IPS DF 19.7 (cell line): Measurements from ENCODE around the gene SMURF1.
"Not testable (repeated sequence)": the region's sequence is repeated elsewhere in the genome, so short reads cannot be mapped to it uniquely, and the experiment has no call there.

ENCODE experiments used
- DNase-seq: peaks from one replicate; pipeline ENCODE4 v3.0.0-alpha.2; 2013; ENCODE audit warnings: low read depth, low spot score

SMURF1 gene

GRCh38 chr7:99054781-99055180, 89.1 kb downstream of the SMURF1 start:
- DNase-seq, result no peak

GRCh38 chr7:99050971-99051370, 92.9 kb downstream of the SMURF1 start:
- DNase-seq, result no peak

GRCh38 chr7:99047526-99048077, 96.3 kb downstream of the SMURF1 start:
- DNase-seq, result no peak

DNA sequence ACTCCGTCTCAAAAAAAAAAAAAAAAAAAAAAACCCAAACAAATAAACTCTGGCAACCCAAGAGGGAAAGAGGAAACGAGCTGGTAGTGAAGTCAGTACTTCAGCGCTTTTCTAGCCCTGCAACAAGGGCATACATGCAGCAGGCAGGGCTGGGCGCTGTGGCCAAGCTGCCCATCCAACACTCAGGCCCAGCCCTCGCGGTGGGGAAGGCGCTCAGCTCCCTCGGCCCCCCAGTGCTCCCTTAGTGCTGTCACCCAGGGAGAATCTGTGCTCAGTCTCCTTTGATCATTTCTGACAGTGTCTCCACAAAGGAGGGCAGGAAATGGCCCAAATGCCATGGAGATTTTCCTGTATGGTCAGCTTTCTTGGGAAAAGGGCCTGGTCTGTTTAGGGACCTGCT, 97.2 kb downstream of the SMURF1 start:
- no peak for DNase-seq

- not testable (repeated sequence) for DNase-seq
These were observed 97.6 kb downstream of the SMURF1 start for GRCh38 chr7:99046262-99046661.

DNA sequence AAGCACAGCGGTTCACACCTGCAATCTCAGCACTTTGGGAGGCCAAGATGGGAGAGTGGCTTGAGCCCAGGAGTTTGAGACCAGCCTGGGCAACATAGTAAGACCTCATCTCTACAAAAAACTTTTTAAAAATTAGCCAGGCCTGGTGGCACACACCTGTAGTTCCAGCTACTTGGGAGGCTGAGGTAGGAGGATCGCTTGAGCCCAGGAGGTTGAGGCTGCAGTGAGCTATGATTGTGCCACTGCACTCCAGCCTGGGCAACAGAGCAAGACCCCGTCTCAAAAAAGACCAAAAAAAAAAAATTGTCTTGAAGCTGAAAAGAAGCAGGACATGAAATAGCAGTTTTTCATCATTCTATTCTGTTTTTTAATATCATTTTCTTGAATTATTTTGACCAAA, 99.0 kb downstream of the SMURF1 start:
- not testable (repeated sequence) for DNase-seq

DNA sequence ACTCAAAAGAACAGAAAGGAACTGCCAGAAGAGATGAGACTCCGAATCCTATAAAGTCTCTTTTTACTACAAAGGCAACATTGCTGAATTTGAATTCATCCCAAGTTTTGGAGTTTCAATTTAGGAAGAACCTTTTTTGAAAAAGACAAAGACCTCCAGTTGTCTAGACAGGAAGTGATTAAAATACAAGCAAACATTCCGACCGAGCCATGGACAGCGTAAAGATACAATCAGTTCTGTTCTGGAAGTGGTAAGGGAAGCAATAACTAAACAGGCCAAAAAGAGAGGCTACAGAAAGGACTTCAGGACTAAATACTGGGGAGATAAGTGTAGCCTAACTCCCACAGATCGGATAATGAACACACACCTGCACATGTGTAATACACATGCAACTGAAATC, 101.0 kb downstream of the SMURF1 start:
- DNase-seq, result no peak

DNA sequence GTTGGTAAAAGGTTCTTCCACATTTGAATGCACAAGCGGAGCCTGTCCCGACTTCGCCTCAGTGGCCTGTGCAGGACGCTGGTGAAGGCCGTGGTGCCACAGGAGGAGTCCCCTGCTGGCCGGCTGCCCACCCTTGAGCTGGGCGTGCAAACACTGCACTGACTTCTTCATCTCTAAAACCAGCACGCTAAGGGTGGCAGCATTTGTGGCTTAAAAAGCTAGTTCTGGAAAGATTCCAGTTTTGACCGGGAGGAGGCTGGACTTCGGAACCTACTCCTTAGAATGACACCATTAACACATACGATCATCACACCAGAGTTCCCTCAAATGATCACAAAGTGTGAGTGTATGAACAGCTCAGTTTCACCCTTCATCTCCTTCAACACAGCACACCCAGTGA, 102.4 kb downstream of the SMURF1 start:
- DNase-seq, result no peak

GRCh38 chr7:99040104-99040958, 103.6 kb downstream of the SMURF1 start:
- peak; percentile 57 for DNase-seq

DNA sequence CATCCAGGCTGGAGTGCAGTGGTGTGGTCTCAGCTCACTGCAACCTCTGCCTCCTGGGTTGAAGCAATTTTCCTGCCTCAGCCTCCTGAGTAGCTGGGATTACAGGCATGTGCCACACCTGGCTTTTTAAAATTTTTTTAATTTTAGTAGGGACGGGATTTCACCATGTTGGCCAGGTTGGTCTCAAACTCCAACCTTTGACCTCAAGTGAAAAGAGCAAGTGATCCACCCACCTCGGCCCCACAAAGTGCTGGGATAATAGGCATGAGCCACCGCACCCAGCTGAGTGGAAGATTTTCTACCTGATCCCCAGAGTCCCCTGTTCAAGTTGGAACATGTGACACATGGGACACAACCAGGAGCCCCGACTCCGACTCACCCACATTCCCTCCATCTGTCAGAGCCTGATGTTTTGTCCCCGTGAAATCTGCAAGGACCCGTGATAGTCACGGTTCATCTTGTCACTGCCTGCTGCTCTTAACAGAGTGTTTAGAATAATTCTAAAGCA, 104.5 kb downstream of the SMURF1 start:
- DNase-seq, result no peak

- no peak for DNase-seq
These were observed 105.6 kb downstream of the SMURF1 start for GRCh38 chr7:99038086-99038855.

GRCh38 chr7:99037327-99037940, 106.5 kb downstream of the SMURF1 start:
- no peak for DNase-seq

- peak; percentile 23 for DNase-seq
These were observed 107.3 kb downstream of the SMURF1 start for GRCh38 chr7:99036546-99037111.

DNA sequence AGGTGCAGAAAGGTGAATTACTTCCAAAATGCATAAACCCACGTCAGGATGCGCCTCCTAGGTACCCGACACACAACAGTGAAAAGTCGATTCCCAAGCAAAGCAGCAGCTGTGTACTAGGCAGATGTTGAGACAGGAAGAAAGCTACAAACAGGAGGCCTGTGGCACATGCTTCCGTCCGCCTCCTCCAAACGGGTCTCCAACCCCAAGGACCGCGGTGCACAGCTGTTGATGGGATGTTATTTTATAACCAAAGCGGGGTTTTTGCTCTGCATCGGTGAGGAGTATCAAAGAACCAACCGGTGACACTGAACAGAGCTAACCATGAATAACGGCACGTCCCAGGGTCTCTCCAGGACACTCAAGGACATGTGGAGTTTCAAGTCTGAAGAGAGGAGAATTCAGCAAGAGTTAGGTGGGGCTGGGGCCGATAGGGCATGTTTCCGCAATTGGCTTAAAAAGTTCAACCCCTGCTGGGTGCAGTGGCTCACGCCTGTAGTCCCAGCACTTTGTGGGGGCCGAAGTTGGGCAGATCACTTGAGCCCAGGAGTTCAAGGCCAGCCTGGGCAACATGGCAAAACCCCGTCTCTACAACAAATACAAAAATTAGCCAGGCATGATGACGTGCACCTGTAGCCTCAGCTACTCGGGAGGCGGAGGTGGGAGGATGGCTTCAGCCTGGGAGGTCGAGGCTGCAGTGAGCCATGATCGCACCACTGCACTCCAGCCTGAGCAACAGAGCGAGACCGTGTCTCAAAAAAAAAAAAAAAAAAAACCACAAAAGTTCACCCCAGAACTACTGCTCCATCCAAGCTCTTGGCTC, 108.0 kb downstream of the SMURF1 start:
- DNase-seq, result no peak

DNA sequence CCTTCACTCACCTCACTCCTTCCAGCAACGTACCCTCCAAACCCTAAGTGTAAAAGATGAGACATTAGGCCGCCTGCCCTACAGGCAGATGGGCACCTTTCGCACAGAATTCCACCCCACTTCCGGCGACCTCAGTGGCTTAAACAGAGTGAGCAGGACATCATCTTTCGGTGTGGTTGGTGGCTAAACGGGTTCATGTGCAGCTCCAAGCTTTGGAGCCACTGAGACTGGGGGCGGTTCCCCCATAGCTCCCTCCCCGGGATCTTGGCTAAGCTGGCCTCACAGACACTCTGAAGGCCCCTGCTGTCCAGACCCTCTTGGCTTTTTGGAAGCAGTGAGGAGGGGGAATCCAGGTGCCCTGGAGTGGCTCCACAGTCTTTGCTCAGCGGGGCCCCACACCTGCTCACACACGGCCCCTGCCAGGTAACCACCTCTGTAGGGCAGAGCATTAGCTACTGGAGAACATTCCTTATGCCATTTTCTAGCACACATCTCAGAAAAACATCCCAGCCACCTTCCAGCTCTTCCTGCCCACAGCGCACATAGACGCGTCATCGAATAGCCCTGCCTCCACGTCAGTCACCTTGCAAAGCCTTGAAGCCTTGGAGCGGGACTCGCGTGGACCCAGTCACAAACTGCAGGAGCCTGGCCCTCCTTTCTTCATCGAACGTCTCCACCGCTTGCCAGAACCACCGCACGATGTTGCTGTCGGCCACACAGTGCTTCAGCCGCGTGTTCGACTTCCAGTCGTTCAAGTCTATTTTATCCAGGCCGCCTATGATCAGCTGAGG, 108.8 kb downstream of the SMURF1 start:
- no peak for DNase-seq

GRCh38 chr7:99033765-99034164, 110.1 kb downstream of the SMURF1 start:
- DNase-seq, result no peak

DNA sequence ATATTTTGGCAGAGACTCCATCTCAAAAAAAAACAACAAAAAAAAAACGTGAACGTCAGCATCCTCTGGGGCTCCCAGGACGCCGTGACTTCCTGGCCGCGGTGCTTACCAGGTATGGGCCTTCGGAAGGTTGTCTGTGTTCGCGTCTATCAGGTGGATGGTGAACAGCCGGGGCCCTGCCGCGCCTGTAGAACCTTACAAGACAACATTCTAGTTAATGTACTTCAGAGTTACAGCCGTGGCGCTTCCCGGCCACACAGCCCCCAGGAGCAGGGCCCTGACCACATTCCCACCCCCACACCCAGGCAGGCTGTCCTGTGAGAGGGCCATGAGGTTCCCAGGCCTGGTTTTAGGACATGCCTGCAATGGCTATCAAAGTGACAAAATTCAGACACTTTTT, 111.0 kb downstream of the SMURF1 start:
- no peak for DNase-seq

- no peak for DNase-seq
These were observed 112.4 kb downstream of the SMURF1 start for GRCh38 chr7:99031496-99031895.

- no peak for DNase-seq
These were observed 113.0 kb downstream of the SMURF1 start for GRCh38 chr7:99030951-99031350.

- no peak for DNase-seq
These were observed 113.5 kb downstream of the SMURF1 start for GRCh38 chr7:99030457-99030856.
